GM18951 (cell line): ENCODE measurements around the gene PTPN14.

Source experiments
- POLR2A ChIP-seq: IDR thresholded peaks from 4 replicates; pipeline ENCODE4 v1.6.1; 2011; ENCODE audit warnings: mild to moderate bottlenecking; ENCODE audit not compliant: insufficient read length, insufficient read depth; ENCODE audit errors: extremely low read depth
- in situ Hi-C: fragments of 300-500 bp; cut with MboI; formaldehyde crosslinking; loops from one replicate; pipeline ENCODE4 v1.12.0; 2022; ENCODE audit warnings: low sequenced_read_pairs, mixed read lengths, inconsistent platforms; ENCODE audit not compliant: unreplicated experiment

The PTPN14 gene

GRCh38 chr1:214579183-214579582 lies 27.8 kb upstream of the PTPN14 start:
- in situ Hi-C loops, result loop anchor here (25.0 kb wide), 1 partner anchor 242 kb away; no protein-coding TSS in a partner anchor

GRCh38 chr1:214576120-214576519 lies 24.7 kb upstream of the PTPN14 start:
- in situ Hi-C loops, result loop anchor here (25.0 kb wide), 1 partner anchor 239 kb away; no protein-coding TSS in a partner anchor

More at GRCh38 chr1:214579183-214579582, 27.8 kb upstream of the PTPN14 start:
- TF ChIP-seq POLR2A, result no peak

DNA sequence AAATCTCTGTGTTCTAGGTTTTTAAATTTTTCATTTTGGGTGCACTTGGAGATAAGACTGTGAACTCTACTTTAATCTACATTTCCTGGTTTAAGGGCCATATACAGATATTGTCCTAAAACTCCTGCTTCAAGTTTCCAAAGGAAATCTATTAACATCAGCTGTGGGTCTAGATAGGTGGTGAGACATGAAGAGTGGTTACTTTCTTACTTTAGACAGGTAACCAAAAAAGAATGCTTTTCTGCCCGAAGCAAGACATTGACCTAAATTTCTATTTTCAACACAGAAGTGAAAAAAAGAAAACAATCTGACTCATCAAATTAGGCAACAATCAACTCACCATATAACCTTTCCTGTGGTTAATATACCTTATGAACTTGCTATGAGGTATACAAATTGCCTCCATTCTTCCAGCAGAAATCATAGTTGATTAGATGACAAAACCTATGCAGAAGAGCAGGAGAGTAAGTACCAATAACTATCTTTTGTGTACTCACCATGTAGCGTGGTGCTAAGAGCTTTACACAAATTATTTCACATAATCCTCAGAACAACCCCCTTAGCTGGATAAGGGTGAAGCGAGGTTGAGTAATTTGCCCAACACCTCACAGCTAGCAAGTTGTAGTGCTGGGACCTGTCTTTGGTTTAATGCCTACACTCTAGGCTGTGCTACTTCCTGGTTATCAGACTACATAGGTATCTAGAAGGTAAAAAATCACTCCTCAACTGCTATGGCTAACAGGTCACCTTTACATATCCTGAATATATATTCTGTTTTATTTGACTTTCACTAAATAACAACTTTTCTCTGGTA lies 23.4 kb upstream of the PTPN14 start:
- in situ Hi-C loops, result loop anchor here (25.0 kb wide), 1 partner anchor 238 kb away; no protein-coding TSS in a partner anchor
- TF ChIP-seq POLR2A, result no peak

DNA sequence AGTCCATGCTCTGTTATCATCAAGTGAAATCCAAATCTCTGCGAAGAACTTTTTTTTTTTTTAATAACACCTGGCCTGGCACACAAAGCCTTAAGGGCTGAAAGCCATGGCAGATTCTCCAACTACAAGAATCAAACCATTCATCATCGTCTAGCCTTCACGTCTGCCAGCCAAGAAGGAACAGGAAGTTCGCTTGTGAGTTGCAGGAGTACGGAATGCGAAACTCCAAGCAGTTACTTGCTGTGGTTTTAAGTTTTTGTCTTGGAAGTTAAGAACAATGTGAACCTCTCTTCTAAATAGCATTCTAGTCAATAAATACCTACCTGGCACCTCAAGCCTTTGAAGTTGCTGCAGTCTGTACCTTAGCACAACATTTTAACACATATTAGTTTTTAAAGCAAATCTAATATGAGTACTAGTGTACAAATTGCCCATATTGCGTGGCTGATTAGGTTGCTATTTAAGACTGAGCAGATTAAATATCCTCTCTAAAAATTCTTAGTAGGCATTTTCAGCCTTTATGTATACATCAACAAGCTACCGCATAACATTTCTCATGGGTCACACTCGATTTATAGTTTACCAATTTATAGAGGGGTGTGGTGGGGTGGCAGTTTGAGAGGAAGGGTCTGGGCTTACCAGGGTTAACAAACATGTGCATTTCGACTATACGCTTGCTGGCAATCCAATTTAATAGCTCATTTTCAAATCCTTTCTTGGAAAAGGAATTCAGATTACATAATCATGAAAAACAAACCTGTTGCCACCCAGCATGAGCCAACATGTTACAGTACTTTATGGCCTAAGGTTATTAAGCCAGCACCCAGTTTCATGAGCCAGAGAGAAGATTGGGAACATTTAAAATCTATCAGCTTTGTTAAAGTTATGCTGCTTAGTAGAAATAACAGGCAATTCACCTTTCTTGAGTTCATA lies 22.2 kb upstream of the PTPN14 start:
- in situ Hi-C loops, result no loop called here
- TF ChIP-seq POLR2A, result no peak

DNA sequence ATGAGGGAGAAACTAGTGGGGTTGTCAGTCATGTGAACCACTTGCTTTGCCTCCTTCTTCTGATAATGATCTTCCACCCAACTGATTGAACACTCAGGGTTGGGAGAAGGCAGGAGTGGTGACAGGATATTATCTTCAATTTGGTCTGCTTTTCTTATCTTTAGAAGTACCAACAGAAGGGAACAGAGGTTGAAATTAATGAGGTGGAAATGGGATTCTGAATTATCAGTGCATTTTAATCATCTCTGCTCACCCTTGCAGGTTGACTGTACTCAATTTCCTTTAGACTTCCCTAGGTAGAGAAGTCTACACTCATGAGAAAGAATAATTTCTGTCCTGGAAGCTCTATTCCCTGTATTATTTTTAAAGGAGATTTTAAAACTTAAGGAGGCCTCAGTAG lies 19.9 kb upstream of the PTPN14 start:
- TF ChIP-seq POLR2A, result no peak
- in situ Hi-C loops, result no loop called here

- TF ChIP-seq POLR2A, result no peak
These were observed 19.0 kb upstream of the PTPN14 start for GRCh38 chr1:214570442-214570841.

DNA sequence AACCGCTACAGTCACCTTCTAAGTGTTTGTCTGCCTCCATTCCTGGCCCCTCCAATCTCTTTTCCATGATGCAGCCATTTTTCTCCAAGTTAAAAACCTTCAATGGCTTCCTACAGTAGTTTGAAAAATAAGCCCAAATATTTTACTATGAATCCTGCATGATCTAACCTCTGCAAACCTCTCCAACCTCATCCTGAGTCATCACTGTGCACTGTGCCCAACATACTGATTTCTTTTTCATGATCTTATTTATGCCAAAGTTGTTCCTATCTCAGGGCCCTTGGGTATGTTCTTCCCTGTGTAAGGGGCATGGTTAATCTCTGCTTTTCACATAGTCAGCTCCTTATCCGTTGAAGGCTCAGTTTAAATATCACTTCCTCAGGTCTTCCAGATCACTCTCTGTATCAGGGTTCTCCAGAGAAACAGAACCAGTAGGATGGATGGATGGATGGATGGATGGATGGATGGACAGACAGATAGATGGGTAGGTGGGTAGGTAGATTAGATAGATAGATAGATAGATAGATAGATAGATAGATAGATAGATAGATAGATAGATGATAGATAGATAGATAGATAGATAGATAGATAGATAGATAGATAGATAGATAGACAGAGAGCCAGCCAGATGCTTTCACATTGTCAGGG lies 18.1 kb upstream of the PTPN14 start:
- no peak for TF ChIP-seq POLR2A
- in situ Hi-C loops, result no loop called here

More at GRCh38 chr1:214570442-214570841, 19.0 kb upstream of the PTPN14 start:
- in situ Hi-C loops, result no loop called here

DNA sequence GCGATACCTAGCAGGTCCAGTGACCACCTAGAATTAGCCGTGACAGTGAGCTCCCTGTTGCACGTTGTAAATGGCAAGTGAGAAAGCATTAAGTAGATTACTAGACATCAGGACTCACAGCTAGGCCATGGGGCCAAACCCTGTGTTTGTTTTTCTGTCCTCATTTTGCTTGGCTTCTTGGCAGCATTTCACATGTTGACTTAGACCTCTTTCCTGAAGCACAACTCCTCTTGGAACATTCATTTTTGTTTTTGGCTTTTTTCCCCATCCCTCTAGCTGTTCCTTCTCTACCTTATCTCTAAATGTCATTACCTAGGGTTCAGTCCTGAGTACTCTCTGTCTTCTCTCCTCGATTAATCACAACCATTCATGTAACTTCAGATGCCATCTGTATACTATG lies 16.9 kb upstream of the PTPN14 start:
- in situ Hi-C loops, result no loop called here
- no peak for TF ChIP-seq POLR2A

- in situ Hi-C loops, result no loop called here
- no peak for TF ChIP-seq POLR2A
These were observed 16.1 kb upstream of the PTPN14 start for GRCh38 chr1:214567481-214567980.

GRCh38 chr1:214566158-214567104 lies 15.0 kb upstream of the PTPN14 start:
- no peak for TF ChIP-seq POLR2A
- in situ Hi-C loops, result no loop called here

DNA sequence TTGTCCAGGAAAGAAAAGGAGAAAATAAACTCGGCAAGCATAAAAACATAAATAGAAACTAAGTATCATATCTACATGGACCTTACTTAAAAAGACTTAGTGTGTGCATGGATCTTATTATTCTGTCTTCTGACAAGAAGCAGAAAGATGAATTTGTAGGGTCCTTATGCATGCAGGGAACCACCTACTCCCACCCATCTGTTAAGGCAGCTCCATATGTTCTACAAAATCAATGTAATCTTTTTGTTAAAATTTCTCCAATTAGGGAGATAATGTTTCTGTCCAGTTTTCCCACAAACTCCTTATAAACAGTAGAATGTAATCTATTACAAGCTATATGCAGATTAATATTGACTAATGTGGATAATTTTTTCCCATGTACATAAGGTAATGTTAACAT lies 13.9 kb upstream of the PTPN14 start:
- in situ Hi-C loops, result no loop called here
- TF ChIP-seq POLR2A, result no peak

- no peak for TF ChIP-seq POLR2A
- in situ Hi-C loops, result no loop called here
These were observed 12.5 kb upstream of the PTPN14 start for GRCh38 chr1:214563881-214564280.
